Effector memory CD8-positive, alpha-beta T cell (primary cell): ENCODE measurements around the gene FAM149B1.

Source experiments
- ATAC-seq: fragments of 150-1000 bp; cut with Tn5 transposase; replicated peaks from 2 replicates; pipeline ENCODE4 v1.10.0; 2021; ENCODE audit warnings: mild to moderate bottlenecking, moderate library complexity
- DNase-seq, 3 experiments: peaks; one replicate each; pipeline ENCODE4 v3.0.0; 2021
- H3K27ac Mint-ChIP-seq, 2 donors: one replicate each; pipeline ENCODE4 v1.8.0; 2022; ENCODE audit warnings: mild to moderate bottlenecking in 2 of 2, mixed read lengths in 2 of 2, moderate library complexity in 2 of 2
- H3K27me3 Mint-ChIP-seq, 2 donors: one replicate each; pipeline ENCODE4 v1.8.0; 2022; ENCODE audit warnings: mixed read lengths in 2 of 2
- H3K36me3 Mint-ChIP-seq: one replicate; pipeline ENCODE4 v1.8.0; 2022; ENCODE audit warnings: mild to moderate bottlenecking, moderate library complexity, mixed read lengths; ENCODE audit not compliant: insufficient read depth
- H3K4me1 Mint-ChIP-seq, 2 donors: one replicate each; pipeline ENCODE4 v1.8.0; 2022; ENCODE audit warnings: low read depth in 2 of 2, mixed read lengths in 2 of 2
- H3K4me3 Mint-ChIP-seq, 2 donors: one replicate each; pipeline ENCODE4 v1.8.0; 2022; ENCODE audit warnings: mild to moderate bottlenecking in 2 of 2, mixed read lengths in 2 of 2, moderate library complexity in 2 of 2
- H3K9me3 Mint-ChIP-seq, 2 donors: one replicate each; pipeline ENCODE4 v1.8.0; 2022; ENCODE audit warnings: mixed read lengths in 2 of 2

FAM149B1 gene

DNA sequence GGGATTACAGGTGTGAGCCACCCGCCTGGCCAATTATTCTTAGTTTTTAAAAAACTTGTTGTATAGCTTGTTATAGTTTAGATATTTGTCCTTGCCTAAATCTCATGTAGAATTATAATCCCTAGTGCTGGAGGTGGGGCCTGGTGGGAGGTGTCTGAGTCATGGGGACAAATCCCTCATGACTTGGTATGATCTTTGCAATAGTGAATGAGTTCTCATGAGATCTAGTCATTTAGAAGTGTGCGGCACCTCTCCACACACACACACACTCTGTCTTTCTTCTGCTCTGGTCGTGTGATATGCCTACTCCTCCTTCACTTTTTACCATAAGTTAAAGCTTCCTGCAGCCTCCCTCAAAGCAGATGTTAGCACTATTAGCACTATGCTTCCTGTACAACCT lies 37.2 kb downstream of the FAM149B1 start:
- Mint-ChIP-seq H3K36me3 (peaks cover 4% of the 10 kb centered on the region), H3K27ac (no peak overlapping the region), H3K4me3 (no peak overlapping the region), H3K9me3 (no peaks in the 10 kb centered on the region), H3K4me1 (peaks cover 0 to 1% of the 10 kb centered on the region in 2 donors), H3K27me3 (no peaks in the 10 kb centered on the region)
- ATAC-seq: no peak
- DNase-seq: no peak

DNA sequence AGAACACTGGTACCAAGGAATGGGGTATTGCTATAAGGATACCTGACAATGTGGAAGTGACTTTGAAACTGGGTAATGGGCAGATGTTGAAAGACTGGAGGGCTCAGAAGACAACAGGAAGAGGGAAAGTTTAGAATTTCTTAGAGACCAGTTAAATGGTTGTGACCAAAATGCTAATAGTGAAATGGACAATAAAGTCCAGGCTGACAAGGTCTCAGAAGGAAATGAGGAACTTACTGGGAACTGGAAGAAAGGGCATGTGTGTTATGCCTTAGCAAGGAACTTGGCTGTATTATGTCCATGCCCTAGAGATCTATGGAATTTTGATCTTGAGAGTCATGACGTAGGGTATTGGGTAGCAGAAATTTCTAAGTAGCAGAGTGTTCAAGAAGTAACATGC lies 38.0 kb downstream of the FAM149B1 start:
- H3K27ac Mint-ChIP-seq: no peak overlapping the region
- ATAC-seq (no peak), DNase-seq (no peak)
- no peak overlapping the region for H3K4me3 Mint-ChIP-seq
- no peaks in the 10 kb centered on the region for H3K4me1 Mint-ChIP-seq
- H3K27me3 Mint-ChIP-seq: no peaks in the 10 kb centered on the region
- peaks cover 9% of the 10 kb centered on the region for H3K36me3 Mint-ChIP-seq
- H3K9me3 Mint-ChIP-seq: no peaks in the 10 kb centered on the region

DNA sequence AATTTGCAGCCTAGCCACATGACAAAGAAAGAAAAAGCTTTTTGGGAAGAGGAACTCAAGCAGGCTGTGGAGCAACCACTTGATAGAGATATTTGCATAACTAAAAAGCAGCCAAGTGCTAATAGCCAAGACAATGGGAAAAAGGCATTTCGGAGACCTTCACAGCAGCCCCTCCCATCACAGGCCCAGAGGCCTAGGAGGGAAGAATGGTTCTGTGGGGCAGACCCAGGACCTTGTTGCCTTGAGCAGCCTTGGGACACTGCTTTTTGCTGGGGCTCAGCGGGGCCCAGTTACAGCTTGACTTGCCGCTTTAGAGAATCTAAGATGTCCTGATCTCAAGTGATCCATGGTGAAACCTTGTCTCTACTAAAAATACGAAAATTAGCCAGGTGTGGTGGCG lies 38.5 kb downstream of the FAM149B1 start:
- no peaks in the 10 kb centered on the region for H3K27me3 Mint-ChIP-seq
- no peak overlapping the region for H3K27ac Mint-ChIP-seq
- H3K4me3 Mint-ChIP-seq: no peak overlapping the region
- H3K4me1 Mint-ChIP-seq: no peaks in the 10 kb centered on the region
- no peak for DNase-seq
- ATAC-seq: no peak
- H3K9me3 Mint-ChIP-seq: no peaks in the 10 kb centered on the region
- H3K36me3 Mint-ChIP-seq: peaks cover 9% of the 10 kb centered on the region

DNA sequence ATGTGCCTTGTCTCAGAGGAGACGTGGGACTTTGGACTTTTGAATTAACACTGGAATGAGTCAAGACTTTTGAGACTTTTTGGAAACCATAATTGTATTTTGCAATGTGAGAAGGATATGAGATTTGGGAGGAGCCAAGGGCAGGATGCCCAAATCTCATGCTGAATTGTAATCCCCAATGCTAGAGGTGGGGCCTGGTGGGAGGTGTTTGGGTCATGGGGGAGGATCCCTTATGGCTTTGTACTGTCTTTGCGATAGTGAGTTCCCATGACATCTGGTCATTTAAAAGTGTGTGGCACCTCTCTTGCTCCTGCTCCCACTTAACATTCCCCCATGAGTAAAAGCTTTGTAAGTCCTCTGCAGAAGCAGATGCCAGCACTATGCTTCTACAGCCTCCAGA lies 40.0 kb downstream of the FAM149B1 start:
- H3K9me3 Mint-ChIP-seq: no peaks in the 10 kb centered on the region

DNA sequence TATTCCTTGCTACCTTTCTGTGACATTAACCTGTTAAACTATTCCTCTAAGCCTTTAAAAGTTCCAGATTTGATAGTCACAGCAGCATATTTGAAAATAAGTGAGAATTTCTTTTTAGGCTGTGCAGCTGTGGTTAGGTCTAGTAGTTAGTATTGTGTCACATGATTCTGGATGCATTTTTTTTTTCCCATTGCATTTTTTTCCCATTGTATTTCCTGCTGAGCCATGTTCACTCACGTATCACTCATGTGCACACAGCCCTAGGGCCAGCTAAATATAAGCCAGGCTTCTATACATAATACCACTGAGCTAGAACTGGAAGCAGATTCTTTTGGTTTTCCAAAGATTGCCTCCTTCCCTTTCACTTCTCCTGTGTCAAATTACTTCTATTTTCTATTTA lies 41.8 kb downstream of the FAM149B1 start:
- Mint-ChIP-seq H3K36me3 (peaks cover 12% of the 10 kb centered on the region), H3K27me3 (no peaks in the 10 kb centered on the region), H3K4me1 (no peaks in the 10 kb centered on the region), H3K27ac (no peak overlapping the region), H3K9me3 (no peaks in the 10 kb centered on the region), H3K4me3 (no peak overlapping the region)
- ATAC-seq (no peak), DNase-seq (no peak)

More for the DNA sequence above, 40.0 kb downstream of the FAM149B1 start:
- Mint-ChIP-seq H3K27me3 (no peaks in the 10 kb centered on the region), H3K4me1 (no peaks in the 10 kb centered on the region), H3K36me3 (peaks cover 12% of the 10 kb centered on the region), H3K27ac (no peak overlapping the region), H3K4me3 (no peak overlapping the region)
- ATAC-seq (no peak), DNase-seq (no peak)

DNA sequence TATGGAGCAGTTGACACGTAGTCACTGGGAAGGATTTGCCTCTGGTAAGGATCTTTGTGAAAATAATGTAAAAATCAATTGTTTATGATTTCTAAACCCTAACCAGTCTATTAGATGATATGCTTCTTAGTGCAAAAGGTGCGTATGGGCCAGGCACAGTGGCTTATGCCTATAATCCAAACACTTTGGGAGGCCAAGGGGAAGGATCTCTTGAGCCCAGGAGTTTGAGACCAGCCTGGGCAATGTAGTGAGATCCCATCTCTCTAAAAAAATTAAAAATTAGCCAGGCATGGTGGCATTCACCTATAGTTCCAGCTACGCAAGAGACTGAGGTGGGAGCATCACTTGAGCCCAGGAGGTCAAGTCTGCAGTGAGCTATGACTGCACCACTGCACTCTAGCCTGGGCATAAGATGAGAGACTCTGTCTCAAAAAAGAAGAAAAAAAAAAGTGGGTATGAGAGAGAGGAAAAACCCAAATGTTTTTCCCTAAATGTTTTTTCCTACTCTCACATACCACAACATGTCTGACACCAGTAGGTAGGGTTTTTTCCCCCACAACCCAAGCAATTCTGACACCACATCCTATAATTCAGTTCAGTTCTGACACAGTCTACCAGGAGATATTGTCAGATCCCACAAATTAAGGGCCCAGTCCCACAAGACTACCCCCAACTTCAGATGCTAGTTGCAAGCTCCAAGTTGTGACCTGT lies 42.6 kb downstream of the FAM149B1 start:
- no peak overlapping the region for H3K4me3 Mint-ChIP-seq
- DNase-seq (no peak), ATAC-seq (no peak)
- H3K36me3 Mint-ChIP-seq: peaks cover 12% of the 10 kb centered on the region
- no peaks in the 10 kb centered on the region for H3K9me3 Mint-ChIP-seq
- H3K4me1 Mint-ChIP-seq: no peaks in the 10 kb centered on the region
- no peak overlapping the region for H3K27ac Mint-ChIP-seq
- H3K27me3 Mint-ChIP-seq: no peaks in the 10 kb centered on the region

DNA sequence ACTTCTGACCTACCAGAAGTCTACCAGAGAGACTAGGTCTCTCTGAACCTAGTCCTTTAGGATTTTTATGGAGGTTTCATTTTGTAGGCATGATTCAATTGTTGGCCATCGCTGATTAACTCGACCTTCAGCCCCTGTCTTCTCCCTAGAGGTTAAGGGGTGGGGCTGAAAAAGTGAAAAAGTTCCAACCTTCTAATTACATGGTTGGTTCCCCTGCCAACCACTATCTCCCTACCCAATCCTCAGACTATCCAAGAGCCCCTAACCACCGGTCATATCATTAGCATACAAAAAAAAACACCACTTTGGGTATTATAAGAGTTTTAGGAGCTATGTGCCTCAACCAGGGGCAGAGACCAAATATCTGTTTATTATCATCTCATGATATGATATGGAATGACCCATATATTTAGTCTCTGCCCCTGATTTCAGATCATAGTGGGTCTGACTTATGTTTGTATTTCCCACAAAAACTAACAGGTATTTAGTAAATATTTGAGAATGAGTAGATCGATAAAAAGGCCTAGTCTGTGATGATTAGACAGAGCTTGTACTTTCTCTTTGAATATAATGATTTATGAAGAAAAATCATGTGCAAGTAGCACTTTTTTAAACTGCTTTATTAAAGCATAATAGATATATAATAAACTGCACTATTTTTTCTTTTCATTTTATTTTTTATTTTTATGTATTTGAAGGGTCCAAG lies 43.3 kb downstream of the FAM149B1 start:
- no peak overlapping the region for H3K27ac Mint-ChIP-seq
- H3K9me3 Mint-ChIP-seq: no peaks in the 10 kb centered on the region
- H3K36me3 Mint-ChIP-seq: peaks cover 12% of the 10 kb centered on the region
- H3K27me3 Mint-ChIP-seq: no peaks in the 10 kb centered on the region
- H3K4me1 Mint-ChIP-seq: no peaks in the 10 kb centered on the region
- H3K4me3 Mint-ChIP-seq: no peak overlapping the region
- DNase-seq (no peak), ATAC-seq (no peak)

DNA sequence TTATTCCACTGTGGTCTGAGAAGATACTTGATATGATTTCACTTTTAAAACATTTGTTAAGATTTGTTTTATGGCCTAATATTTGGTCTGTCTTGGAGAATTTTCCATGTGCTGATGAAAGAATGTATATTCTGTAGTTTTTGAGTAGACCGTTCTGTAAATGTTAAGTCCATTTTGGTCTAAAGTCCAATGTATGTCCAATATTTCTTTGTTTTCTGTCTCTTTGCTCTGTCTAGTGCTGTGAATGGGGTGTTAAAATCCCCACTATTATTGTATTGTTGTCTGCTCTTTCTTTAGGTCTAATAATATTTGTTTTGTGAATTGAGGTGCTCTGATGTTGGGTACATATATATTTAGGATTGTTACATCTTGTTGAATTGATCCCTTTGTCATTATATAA lies 47.8 kb downstream of the FAM149B1 start:
- peaks cover 3% of the 10 kb centered on the region for H3K36me3 Mint-ChIP-seq
- H3K9me3 Mint-ChIP-seq: no peaks in the 10 kb centered on the region
- H3K27me3 Mint-ChIP-seq: no peaks in the 10 kb centered on the region
- DNase-seq (no peak), ATAC-seq (no peak)
- H3K4me3 Mint-ChIP-seq: no peak overlapping the region
- H3K27ac Mint-ChIP-seq: no peak overlapping the region
- H3K4me1 Mint-ChIP-seq: no peaks in the 10 kb centered on the region

DNA sequence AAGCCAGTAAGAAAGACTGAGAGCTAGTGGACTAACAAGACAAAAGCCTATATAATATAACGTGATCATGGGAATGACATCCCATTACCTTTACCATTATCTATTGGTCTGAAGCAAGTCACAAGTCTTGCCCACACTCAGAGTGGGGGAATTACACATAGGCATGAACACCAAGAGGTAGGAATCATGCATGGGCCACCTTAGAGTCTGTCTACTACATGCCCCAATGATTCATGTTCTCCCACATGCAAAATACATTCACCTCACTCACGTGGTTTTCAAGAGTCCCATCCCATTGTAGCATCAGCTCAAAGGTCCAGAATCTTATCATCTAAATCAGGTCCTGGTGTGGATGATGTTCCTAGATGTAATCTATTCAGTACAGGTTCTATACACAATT lies 49.7 kb downstream of the FAM149B1 start:
- Mint-ChIP-seq H3K4me3 (no peak overlapping the region), H3K4me1 (no peaks in the 10 kb centered on the region), H3K36me3 (no peaks in the 10 kb centered on the region), H3K9me3 (no peaks in the 10 kb centered on the region), H3K27ac (no peak overlapping the region), H3K27me3 (no peaks in the 10 kb centered on the region)
- DNase-seq (no peak), ATAC-seq (no peak)

DNA sequence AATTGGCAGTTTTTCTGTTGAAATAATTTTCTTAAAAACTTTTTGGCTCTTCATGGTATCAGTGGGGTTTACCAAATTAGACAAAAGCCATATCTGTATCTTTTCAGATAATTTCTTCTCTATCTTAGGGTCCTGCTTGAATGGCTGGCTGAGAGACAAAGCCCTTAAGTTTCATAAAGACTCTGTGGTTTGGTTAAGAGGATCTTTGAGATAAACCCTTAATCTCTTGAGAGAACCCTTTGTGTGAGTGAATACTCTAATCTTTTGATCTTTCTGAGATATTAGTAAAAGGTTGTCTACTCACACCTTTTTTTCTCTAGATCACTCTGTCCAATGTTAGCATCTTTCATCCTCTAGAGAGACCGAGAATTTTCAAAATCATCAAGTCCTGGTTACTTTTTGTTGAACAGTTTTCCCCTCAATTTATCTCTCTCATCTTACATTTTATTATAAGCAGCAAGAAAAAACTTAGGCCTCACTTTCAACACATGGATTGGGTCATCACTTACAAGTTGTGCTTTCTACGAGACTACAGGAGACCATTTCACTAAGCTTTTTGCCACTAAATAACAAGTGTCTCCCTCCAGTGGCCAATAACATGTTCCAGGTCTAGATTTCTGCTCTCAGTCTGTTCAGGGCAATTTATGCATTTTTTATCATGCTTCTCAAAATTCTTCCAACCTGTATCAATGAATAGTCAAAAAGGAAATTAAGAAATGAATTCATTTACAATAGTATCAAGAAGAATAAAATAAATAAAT lies 50.7 kb downstream of the FAM149B1 start:
- H3K9me3 Mint-ChIP-seq: no peaks in the 10 kb centered on the region
- H3K4me1 Mint-ChIP-seq: no peaks in the 10 kb centered on the region
- no peaks in the 10 kb centered on the region for H3K36me3 Mint-ChIP-seq
- H3K27me3 Mint-ChIP-seq: no peaks in the 10 kb centered on the region
- H3K4me3 Mint-ChIP-seq: no peak overlapping the region
- DNase-seq (no peak), ATAC-seq (no peak)
- no peak overlapping the region for H3K27ac Mint-ChIP-seq

DNA sequence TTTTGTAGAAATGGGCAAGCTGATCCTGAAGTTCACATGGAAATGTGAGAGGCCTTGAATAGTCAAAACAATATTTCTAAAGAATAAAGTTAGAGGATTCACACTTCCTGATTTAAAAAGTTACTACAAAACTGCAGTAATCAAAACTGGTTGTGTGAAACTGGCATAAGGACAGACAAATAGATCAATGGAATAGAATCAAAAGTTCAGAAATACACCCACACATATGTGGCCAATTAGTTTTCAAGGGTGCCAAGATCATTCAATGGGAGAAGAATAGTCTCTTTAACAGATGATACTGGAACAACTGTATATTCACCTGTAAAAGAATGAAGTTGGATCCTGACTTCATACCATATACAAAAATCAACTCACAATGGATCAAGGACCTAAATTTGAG lies 51.5 kb downstream of the FAM149B1 start:
- no peaks in the 10 kb centered on the region for H3K36me3 Mint-ChIP-seq
- H3K4me3 Mint-ChIP-seq: no peak overlapping the region
- no peak for DNase-seq
- no peaks in the 10 kb centered on the region for H3K27me3 Mint-ChIP-seq
- H3K27ac Mint-ChIP-seq: no peak overlapping the region
- H3K4me1 Mint-ChIP-seq: no peaks in the 10 kb centered on the region
- no peak for ATAC-seq
- no peaks in the 10 kb centered on the region for H3K9me3 Mint-ChIP-seq

DNA sequence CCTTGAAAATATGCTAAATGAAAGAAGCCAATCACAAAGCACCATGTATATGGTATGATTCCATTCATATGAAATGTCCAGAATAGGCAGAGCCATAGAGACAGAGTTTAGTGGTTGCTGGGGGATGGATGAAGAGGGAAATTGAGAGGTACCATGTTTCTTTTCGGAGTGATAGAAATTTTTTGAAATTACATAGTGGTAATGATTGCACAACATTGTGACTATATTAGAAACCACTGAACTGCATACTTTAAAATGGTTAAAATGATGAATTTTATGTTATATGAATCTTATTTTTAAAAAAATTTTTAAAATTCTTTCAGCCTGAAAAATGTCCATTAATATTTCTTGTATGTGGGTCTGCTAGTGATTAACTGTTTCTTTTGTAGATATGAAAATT lies 53.1 kb downstream of the FAM149B1 start:
- no peaks in the 10 kb centered on the region for H3K27me3 Mint-ChIP-seq
- H3K27ac Mint-ChIP-seq: no peak overlapping the region
- no peak for ATAC-seq

DNA sequence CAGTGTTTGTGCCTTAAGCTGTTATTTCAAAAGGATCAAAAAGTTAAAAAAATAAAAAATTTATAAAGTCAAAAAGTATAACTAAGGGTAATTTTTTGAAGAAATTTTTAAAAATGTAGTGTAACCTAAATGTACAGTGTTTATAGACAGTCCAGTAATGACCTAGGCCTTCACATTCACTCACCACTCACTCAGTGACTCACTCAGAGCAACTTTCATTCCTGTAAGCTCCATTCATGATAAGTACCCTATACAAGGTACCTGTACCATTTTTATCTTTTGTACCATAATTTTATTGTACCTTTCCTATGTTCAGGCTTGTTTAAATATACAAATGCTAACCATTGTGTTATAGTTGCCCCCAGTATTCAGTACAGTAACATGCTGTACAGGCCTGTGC lies 57.6 kb downstream of the FAM149B1 start:
- DNase-seq (no peak), ATAC-seq (no peak)
- H3K27me3 Mint-ChIP-seq: no peaks in the 10 kb centered on the region
- H3K4me1 Mint-ChIP-seq: no peaks in the 10 kb centered on the region
- no peaks in the 10 kb centered on the region for H3K9me3 Mint-ChIP-seq
- no peak overlapping the region for H3K27ac Mint-ChIP-seq
- H3K36me3 Mint-ChIP-seq: no peaks in the 10 kb centered on the region
- no peak overlapping the region for H3K4me3 Mint-ChIP-seq

More for the DNA sequence above, 53.1 kb downstream of the FAM149B1 start:
- DNase-seq: no peak
- Mint-ChIP-seq H3K9me3 (no peaks in the 10 kb centered on the region), H3K4me3 (no peak overlapping the region), H3K36me3 (no peaks in the 10 kb centered on the region), H3K4me1 (no peaks in the 10 kb centered on the region)

DNA sequence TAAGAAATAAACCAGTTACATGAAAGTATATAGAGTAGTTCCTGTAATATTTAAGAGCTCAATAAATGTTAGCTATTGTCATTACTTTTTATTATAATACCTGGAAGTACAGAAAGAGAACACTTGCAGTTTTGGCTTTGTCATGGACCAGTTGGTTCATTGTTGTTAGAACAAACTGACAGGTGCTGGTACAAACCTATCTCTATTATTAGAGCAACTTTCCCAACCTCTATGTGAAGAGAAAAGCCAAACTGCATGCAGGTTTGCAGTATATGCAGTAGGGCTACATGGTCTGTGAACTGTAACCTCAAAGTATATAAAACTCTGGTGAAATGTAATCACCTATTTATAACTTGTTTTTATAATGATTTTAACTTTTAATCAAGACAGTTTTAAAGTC lies 58.7 kb downstream of the FAM149B1 start:
- no peak overlapping the region for H3K4me3 Mint-ChIP-seq
- H3K27ac Mint-ChIP-seq: no peak overlapping the region
- DNase-seq: no peak
- ATAC-seq: no peak
- H3K4me1 Mint-ChIP-seq: no peaks in the 10 kb centered on the region
- no peaks in the 10 kb centered on the region for H3K27me3 Mint-ChIP-seq
- peaks cover 3% of the 10 kb centered on the region for H3K36me3 Mint-ChIP-seq
- no peaks in the 10 kb centered on the region for H3K9me3 Mint-ChIP-seq
